ENCODE results near the gene C1QTNF2.

Gene C1QTNF2

GRCh38 chr5:160311491-160312133, 58.8 kb downstream of the C1QTNF2 start:
- DNase-seq (ENCODE audit: low spot score), result no peak
- in situ Hi-C loops (cut with MboI; ENCODE audit: low pct_unique_long_range_greater_than_20kb, low sequenced_read_pairs, unreplicated experiment), result no loop called here
- no peak for TF ChIP-seq CTCF (IDR thresholded peaks at IDR 0.05; ENCODE audit: extremely low read depth, insufficient read depth, missing control alignments)

DNA sequence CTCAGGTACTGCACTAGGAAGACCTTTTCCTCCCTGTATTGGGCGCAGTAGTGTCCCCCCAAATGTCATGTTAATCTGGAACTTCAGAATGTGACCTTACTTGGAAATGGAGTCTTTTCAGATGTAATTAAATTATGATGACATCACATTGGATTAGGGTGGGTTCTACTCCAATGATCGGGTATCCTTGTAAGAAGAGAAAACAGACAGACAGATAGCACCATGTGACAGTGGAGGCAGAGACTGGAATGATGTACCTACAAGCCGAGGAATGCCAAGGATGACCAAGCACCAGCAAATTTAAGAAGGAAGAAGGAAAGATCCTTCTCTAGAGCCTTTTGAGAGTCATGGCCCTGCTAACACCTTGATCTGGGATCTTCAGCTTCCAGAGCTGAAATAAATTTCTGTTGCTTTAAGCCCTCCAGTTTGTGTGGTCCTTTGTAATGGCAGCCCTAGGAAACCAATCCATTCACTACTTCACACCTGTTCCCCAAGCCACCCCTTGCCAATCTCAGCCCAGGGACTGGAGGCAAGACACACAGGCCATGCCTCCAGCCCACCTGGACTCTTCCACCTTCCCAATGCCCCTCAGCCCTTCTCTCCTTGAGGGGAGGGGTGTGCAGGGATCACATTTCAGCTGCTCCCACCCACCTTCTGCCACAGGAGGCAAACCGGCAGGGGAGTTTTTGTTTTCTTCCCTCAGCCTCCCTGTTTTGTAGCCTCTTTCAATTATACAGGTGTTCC, 59.7 kb downstream of the C1QTNF2 start:
- no peak for DNase-seq (ENCODE audit: low spot score)
- in situ Hi-C loops (cut with MboI; ENCODE audit: low pct_unique_long_range_greater_than_20kb, low sequenced_read_pairs, unreplicated experiment), result no loop called here
- TF ChIP-seq CTCF (IDR thresholded peaks at IDR 0.05; ENCODE audit: extremely low read depth, insufficient read depth, missing control alignments), result no peak

DNA sequence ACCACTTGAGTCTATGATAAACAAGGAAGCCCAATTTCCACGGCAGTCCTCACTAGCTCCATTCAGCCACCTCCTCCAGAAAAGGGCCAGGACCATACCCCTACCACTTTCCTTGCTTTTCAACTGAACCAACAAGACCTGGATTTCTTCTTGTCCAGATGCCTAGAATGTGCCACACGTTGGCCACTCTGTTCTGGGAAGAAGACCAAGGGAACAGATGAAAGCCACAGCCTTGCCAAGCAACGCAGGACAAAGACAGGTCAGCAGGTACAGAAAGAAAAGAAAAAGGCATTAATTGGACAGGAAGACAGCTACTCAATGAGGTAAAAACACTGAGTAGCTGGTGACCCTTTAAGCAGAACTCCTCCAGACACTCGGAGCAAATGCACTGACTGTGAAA, 60.3 kb downstream of the C1QTNF2 start:
- in situ Hi-C loops (cut with MboI; ENCODE audit: low pct_unique_long_range_greater_than_20kb, low sequenced_read_pairs, unreplicated experiment), result no loop called here
- DNase-seq (ENCODE audit: low spot score), result no peak
- no peak for TF ChIP-seq CTCF (IDR thresholded peaks at IDR 0.05; ENCODE audit: extremely low read depth, insufficient read depth, missing control alignments)

GRCh38 chr5:160306696-160307095, 63.7 kb downstream of the C1QTNF2 start:
- TF ChIP-seq CTCF (IDR thresholded peaks at IDR 0.05; ENCODE audit: extremely low read depth, insufficient read depth, missing control alignments), result no peak
- DNase-seq (ENCODE audit: low spot score), result no peak
- in situ Hi-C loops (cut with MboI; ENCODE audit: low pct_unique_long_range_greater_than_20kb, low sequenced_read_pairs, unreplicated experiment), result no loop called here

DNA sequence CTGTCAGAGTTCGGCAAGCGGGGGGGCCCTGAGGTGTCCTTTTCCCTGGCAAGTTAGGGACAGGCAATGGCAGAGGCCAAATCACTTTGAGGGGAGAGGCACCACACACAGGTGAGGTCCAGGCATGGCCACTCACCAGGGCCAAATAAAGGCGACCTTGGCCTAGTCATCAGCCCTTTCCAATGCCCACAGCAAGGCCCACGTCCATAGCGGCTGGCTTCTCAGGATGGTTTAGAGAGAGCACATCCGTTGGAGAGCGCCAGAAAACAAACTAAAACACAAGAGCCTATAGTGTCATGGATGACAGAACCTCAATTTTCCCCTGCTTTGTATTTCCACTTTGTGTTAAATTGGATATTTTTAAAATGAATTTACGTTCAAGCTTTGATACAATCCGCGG, 65.1 kb downstream of the C1QTNF2 start:
- in situ Hi-C loops (cut with MboI; ENCODE audit: low pct_unique_long_range_greater_than_20kb, low sequenced_read_pairs, unreplicated experiment), result no loop called here
- no peak for DNase-seq (ENCODE audit: low spot score)
- TF ChIP-seq CTCF (IDR thresholded peaks at IDR 0.05; ENCODE audit: extremely low read depth, insufficient read depth, missing control alignments), result no peak

DNA sequence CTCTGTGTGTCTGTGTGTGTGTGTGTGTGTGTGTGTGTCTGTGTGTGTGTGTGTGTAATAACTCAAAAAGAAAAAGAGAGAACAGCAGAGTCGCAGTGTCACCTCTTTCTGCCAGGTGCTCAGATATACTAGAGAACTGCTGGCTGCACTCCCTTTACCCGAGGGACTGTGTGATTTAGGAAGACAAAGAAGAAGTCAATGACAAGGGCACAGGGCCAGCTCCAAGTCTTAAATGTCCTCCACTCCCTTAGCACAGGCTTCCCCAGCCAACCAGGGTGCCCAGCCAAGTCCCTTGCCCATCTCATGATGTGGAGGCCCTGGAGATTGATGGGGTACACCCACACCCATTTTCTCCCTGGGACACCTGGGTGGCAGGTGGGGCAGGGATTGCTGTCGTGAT, 66.7 kb downstream of the C1QTNF2 start:
- no peak for DNase-seq (ENCODE audit: low spot score)
- in situ Hi-C loops (cut with MboI; ENCODE audit: low pct_unique_long_range_greater_than_20kb, low sequenced_read_pairs, unreplicated experiment), result no loop called here

More for the DNA sequence above, 66.7 kb downstream of the C1QTNF2 start:
- TF ChIP-seq CTCF (IDR thresholded peaks at IDR 0.05; ENCODE audit: extremely low read depth, insufficient read depth, missing control alignments), result no peak
